Gastroesophageal sphincter (tissue), 3 donors: ENCODE data around the gene NGB.

Experiments used
- CTCF ChIP-seq, 4 experiments: fragments of 200-600 bp in 2 of 4; fragments of 450-650 bp in 2 of 4; sonication (generic) in 1 of 4; IDR thresholded peaks; one replicate each; pipeline ENCODE4 v1.5.1; 2017 to 2019; ENCODE audit warnings: antibody characterized with exemption in 4 of 4, mild to moderate bottlenecking in 2 of 4, moderate library complexity in 2 of 4
- POLR2A ChIP-seq, 2 donors: fragments of 450-650 bp; IDR thresholded peaks; one replicate each; pipeline ENCODE4 v1.6.1; 2017; ENCODE audit warnings: antibody characterized with exemption in 2 of 2, mild to moderate bottlenecking in 2 of 2, moderate library complexity in 1 of 2
- POLR2AphosphoS5 ChIP-seq: sonication (generic); formaldehyde crosslinking; IDR thresholded peaks from one replicate; pipeline ENCODE4 v1.6.1; 2017; ENCODE audit warnings: antibody characterized with exemption

DNA sequence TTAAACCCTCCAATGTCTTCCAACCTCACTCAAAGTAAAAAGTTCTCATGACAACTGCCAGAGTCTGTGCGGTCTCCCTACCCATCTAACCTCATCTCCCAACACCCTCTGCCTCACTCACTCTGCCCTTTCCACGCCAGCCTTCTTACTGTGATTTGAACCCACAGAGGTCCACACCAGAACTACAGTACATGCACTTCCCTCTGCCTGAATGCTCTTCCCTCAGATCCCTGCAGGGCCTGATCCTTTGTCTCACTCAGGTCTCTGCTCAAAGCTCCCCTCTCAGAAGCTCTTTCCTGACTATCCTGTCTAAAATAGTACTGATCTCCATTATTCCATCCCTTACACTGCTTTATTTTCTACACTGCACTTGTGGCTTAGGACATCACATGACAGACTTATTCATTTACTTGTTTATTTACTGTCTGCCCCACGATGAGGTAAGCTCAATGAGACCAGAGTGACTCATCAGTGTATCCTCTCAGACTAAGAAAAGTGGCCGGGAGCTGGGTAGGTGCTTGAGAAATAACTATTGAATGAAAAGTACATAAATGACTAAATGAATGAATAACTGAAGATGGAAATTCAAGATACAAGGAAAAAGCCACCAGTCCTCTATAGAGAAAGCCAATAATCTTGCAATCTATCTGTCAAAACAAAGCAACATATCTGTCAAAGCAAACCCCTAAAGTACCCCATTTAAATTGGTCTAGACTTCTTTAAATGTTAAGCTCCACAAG, 32.6 kb upstream of the NGB start:
- TF ChIP-seq POLR2A (IDR thresholded peaks at IDR 0.05) = no peak
- no peak for TF ChIP-seq CTCF (IDR thresholded peaks at IDR 0.05)
- no peak for TF ChIP-seq POLR2AphosphoS5
